GM12874 (cell line): Measurements from ENCODE around the gene MDK.

Source experiments
- CTCF ChIP-seq: IDR thresholded peaks from 2 replicates; pipeline ENCODE4 v1.5.1; 2011; ENCODE audit warnings: low read depth, mild to moderate bottlenecking, control low read depth, low read length, moderate library complexity; ENCODE audit not compliant: insufficient read depth

The MDK gene

DNA sequence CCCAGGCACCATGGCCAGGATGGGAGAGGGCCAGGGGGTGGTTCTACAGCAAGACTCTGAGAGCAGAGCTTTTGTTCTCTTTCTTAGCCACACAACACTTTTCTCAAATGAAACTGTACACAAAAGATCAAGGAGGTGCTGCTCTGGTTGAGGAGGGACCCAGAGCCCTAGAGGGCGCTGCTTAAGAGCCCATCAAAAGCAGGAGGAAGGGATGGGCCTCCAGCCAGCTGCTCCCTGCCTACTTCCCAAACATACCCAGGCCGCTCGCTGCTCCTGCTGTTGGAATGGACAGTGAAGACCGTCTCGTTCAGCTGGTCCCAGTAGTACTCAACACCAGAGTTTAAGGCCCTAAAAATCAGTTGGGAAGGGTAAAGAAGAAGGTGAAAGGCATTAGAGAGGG is 28.6 kb downstream of the MDK start:
- peak; percentile 20; the same call in 1 of the 2 replicates for TF ChIP-seq CTCF

- TF ChIP-seq CTCF = no peak
Measured at GRCh38 chr11:46413760-46414465, 32.4 kb downstream of the MDK start.

GRCh38 chr11:46414466-46414796 is 33.0 kb downstream of the MDK start:
- TF ChIP-seq CTCF = no peak

DNA sequence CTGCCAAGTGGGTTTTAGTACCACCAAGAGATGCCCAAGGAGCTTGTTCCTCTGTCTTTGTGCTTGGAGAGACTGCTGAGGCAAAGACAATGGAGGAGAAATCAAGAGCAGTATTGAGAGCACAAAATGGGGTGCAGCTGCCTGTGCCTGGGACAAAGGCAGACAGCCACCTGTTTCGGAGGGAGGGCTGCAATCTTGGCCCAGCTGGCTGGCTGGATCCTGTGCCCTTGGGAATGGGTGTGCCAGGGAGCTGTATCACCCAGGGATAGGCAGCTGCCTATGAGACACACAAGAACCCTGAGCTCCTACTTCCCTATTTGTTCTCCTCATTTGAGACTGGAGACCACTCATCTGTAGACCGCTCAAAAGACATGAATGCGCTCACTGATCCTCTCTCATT is 33.4 kb downstream of the MDK start:
- TF ChIP-seq CTCF = no peak

GRCh38 chr11:46417711-46418110 is 36.2 kb downstream of the MDK start:
- TF ChIP-seq CTCF = no peak

DNA sequence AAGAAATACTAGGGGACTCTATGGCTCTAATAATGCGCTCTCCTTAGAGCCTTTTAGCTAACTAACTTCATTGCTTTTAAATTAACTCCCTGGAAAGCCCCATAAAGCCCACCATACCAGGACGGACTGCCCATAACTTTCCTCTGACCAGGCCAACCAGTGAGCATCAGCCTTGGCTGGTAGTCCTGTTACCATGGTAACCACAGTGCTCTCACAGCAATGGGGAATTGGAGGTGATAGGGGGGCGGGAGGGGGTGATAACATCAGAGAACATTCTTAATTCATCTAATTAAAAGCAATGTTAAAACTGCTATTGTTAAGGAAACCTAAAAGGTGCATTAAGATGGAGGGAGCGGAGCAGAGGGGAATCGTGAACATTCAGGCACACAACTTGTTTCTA is 37.3 kb downstream of the MDK start:
- no peak for TF ChIP-seq CTCF

- no peak for TF ChIP-seq CTCF
Measured at GRCh38 chr11:46420513-46420912, 39.0 kb downstream of the MDK start.

GRCh38 chr11:46421257-46421880 is 39.9 kb downstream of the MDK start:
- no peak for TF ChIP-seq CTCF
